Measurements from ENCODE around the gene TERF2IP. TPM values are rescaled to one million over a fixed set of nuclear protein-coding genes. Genes with fewer than 3 reads are reported as not detected.

Gene TERF2IP
- total and polyA plus RNA-seq, 2 of the 13 experiments (the other 11 are each of a cell fraction or from before 2014, with no cell fraction given) = 26.4 to 50.2 TPM

- TF ChIP-seq TBX3 (IDR thresholded peaks at IDR 0.05; ENCODE audit: borderline replicate concordance) (peak; percentile 80), HNF4G (IDR thresholded peaks at IDR 0.05; ENCODE audit: borderline replicate concordance, low read depth, low read length) (no peak), HNF4G (CRISPR knock-in tag; IDR thresholded peaks at IDR 0.05; ENCODE audit: borderline replicate concordance, low read depth) (0 out of 2 replicates have a peak, but pooled peaks have one; percentile 37), HDAC2 (CRISPR knock-in tag; IDR thresholded peaks at IDR 0.05) (0 out of 2 replicates have a peak, but pooled peaks have one; percentile 49), SMARCC2 (IDR thresholded peaks at IDR 0.05) (no peak), SNAI1 (CRISPR knock-in tag; IDR thresholded peaks at IDR 0.05; ENCODE audit: borderline replicate concordance) (peak; percentile 48; the same call in 1 of the 2 replicates), MEIS1 (CRISPR knock-in tag; IDR thresholded peaks at IDR 0.05; ENCODE audit: borderline replicate concordance) (no peak), FOXO4 (CRISPR knock-in tag; conservative IDR thresholded peaks at IDR 0.05) (no peak), CC2D1A (CRISPR knock-in tag; IDR thresholded peaks at IDR 0.05) (no peak), SNAPC2 (CRISPR knock-in tag; IDR thresholded peaks at IDR 0.05) (no peak; the same call in 1 of the 2 replicates), ZNF337 (CRISPR knock-in tag; IDR thresholded peaks at IDR 0.05; ENCODE audit: borderline replicate concordance, low read depth) (no peak), SCMH1 (CRISPR knock-in tag; IDR thresholded peaks at IDR 0.05; ENCODE audit: borderline replicate concordance) (no peak), YY1 (IDR thresholded peaks at IDR 0.05; ENCODE audit: insufficient read depth, insufficient replicate concordance, low read depth, low read length) (peak; percentile 98), ZNF746 (CRISPR knock-in tag; IDR thresholded peaks at IDR 0.05) (peak; percentile 20; the same call in 1 of the 2 replicates), ZBTB8A (CRISPR knock-in tag; IDR thresholded peaks at IDR 0.05; ENCODE audit: borderline replicate concordance, low read depth) (no peak; the same call in 1 of the 2 replicates), SIN3B (IDR thresholded peaks at IDR 0.05; ENCODE audit: low read length) (peak; percentile 90), ATF7-NPFF (CRISPR knock-in tag; IDR thresholded peaks at IDR 0.05; ENCODE audit: low read depth) (peak; percentile 51), CERS6 (CRISPR knock-in tag; IDR thresholded peaks at IDR 0.05) (no peak; the same call in 1 of the 2 replicates), ETV6 (CRISPR knock-in tag; conservative IDR thresholded peaks at IDR 0.05) (peak; percentile 15), ZNF460 (CRISPR knock-in tag; IDR thresholded peaks at IDR 0.05; ENCODE audit: borderline replicate concordance) (no peak), NFIC (IDR thresholded peaks at IDR 0.05; ENCODE audit: low read length) (no peak), ZNF567 (CRISPR knock-in tag; IDR thresholded peaks at IDR 0.05; ENCODE audit: borderline replicate concordance) (peak; percentile 15), SMC3 (IDR thresholded peaks at IDR 0.05; ENCODE audit: low read length) (no peak), CBX1 (IDR thresholded peaks at IDR 0.05; ENCODE audit: low read depth) (peak; percentile 53), YEATS2 (CRISPR knock-in tag; IDR thresholded peaks at IDR 0.05; ENCODE audit: borderline replicate concordance) (peak; percentile 92), IKZF1 (IDR thresholded peaks at IDR 0.05) (no peak), ZBTB33 (CRISPR knock-in tag; IDR thresholded peaks at IDR 0.05) (0 out of 2 replicates have a peak, but pooled peaks have one; percentile 31)
Observed at GRCh38 chr16:75647492-75648264, at the start of gene TERF2IP, which contains the start of gene KARS1 (continued).

Measured in HepG2 (cell line).